Measurements from ENCODE around the gene LANCL1. TPM values are rescaled to one million over a fixed set of nuclear protein-coding genes. Genes with fewer than 3 reads are reported as not detected.

The LANCL1 gene
- total RNA-seq, 4 donors from 2014 or later = 13.2 to 22.6 (median 18.7) TPM

GRCh38 chr2:210477496-210477895 lies 937 bp upstream of the LANCL1 start:
- no peaks in the 10 kb centered on the region for H3K9me3 ChIP-seq
- peaks cover 0 to 13% (median 0%) of the 10 kb centered on the region in 4 donors for H3K4me1 ChIP-seq
- H3K27me3 ChIP-seq = no peaks in the 10 kb centered on the region
- H3K4me3 ChIP-seq = peak overlapping the region in 1 of 4 donors; percentile 81
- no peak overlapping the region for H3K27ac ChIP-seq
- TF ChIP-seq POLR2A (IDR thresholded peaks at IDR 0.05) = no peak
- no peak for TF ChIP-seq CTCF (IDR thresholded peaks at IDR 0.05)
- no peak for DNase-seq
- H3K36me3 ChIP-seq = no peaks in the 10 kb centered on the region

GRCh38 chr2:210475706-210476105 lies 853 bp downstream of the LANCL1 start:
- H3K27ac ChIP-seq = peak overlapping the region in 2 of 4 donors; percentile 77 to 79
- no peaks in the 10 kb centered on the region for H3K9me3 ChIP-seq
- TF ChIP-seq CTCF (IDR thresholded peaks at IDR 0.05) (no peak), POLR2A (IDR thresholded peaks at IDR 0.05) (no peak)
- H3K4me3 ChIP-seq = peak overlapping the region; percentile 57 to 81 (median 70)
- no peak for DNase-seq
- H3K36me3 ChIP-seq = peaks cover 0 to 9% (median 0%) of the 10 kb centered on the region in 3 donors
- no peaks in the 10 kb centered on the region for H3K27me3 ChIP-seq
- peaks cover 0 to 13% (median 0%) of the 10 kb centered on the region in 4 donors for H3K4me1 ChIP-seq

- Histone ChIP-seq H3K9me3 (no peaks in the 10 kb centered on the region), H3K4me1 (peaks cover 0 to 13% (median 0%) of the 10 kb centered on the region in 4 donors), H3K4me3 (no peak overlapping the region), H3K27ac (no peak overlapping the region), H3K36me3 (peaks cover 0 to 17% (median 0%) of the 10 kb centered on the region in 3 donors), H3K27me3 (no peaks in the 10 kb centered on the region)
- TF ChIP-seq POLR2A (IDR thresholded peaks at IDR 0.05) = no peak
- TF ChIP-seq CTCF (IDR thresholded peaks at IDR 0.05) = no peak
- no peak for DNase-seq
Observed at GRCh38 chr2:210474776-210475175, 1.8 kb downstream of the LANCL1 start.

- TF ChIP-seq CTCF (IDR thresholded peaks at IDR 0.05) (no peak), POLR2A (IDR thresholded peaks at IDR 0.05) (no peak)
- Histone ChIP-seq H3K4me1 (no peaks in the 10 kb centered on the region), H3K36me3 (peaks cover 0 to 32% (median 3%) of the 10 kb centered on the region in 3 donors), H3K9me3 (no peaks in the 10 kb centered on the region), H3K4me3 (no peak overlapping the region), H3K27me3 (no peaks in the 10 kb centered on the region), H3K27ac (no peak overlapping the region)
- no peak for DNase-seq
Observed at GRCh38 chr2:210461401-210461800, 15.2 kb downstream of the LANCL1 start.

GRCh38 chr2:210460322-210461227 lies 16.0 kb downstream of the LANCL1 start:
- no peaks in the 10 kb centered on the region for H3K27me3 ChIP-seq
- H3K36me3 ChIP-seq = peaks cover 0 to 24% (median 3%) of the 10 kb centered on the region in 3 donors
- no peaks in the 10 kb centered on the region for H3K9me3 ChIP-seq
- H3K4me3 ChIP-seq = no peak overlapping the region
- no peak overlapping the region for H3K27ac ChIP-seq
- TF ChIP-seq CTCF (IDR thresholded peaks at IDR 0.05) = no peak
- DNase-seq = no peak
- no peaks in the 10 kb centered on the region for H3K4me1 ChIP-seq

All from Peyer's patch (tissue), 4 donors.